HG02938 (cell line): ENCODE data around the gene H2AZ2.
"Not testable (repeated sequence)": the region's sequence is repeated elsewhere in the genome, so short reads cannot be mapped to it uniquely, and the experiment has no call there.

Source experiments
- ATAC-seq: cut with Tn5 transposase; IDR thresholded peaks from one replicate; pipeline ENCODE4 v1.9.1; 2021; ENCODE audit warnings: mild to moderate bottlenecking, moderate library complexity; ENCODE audit not compliant: unreplicated experiment

Gene H2AZ2

DNA sequence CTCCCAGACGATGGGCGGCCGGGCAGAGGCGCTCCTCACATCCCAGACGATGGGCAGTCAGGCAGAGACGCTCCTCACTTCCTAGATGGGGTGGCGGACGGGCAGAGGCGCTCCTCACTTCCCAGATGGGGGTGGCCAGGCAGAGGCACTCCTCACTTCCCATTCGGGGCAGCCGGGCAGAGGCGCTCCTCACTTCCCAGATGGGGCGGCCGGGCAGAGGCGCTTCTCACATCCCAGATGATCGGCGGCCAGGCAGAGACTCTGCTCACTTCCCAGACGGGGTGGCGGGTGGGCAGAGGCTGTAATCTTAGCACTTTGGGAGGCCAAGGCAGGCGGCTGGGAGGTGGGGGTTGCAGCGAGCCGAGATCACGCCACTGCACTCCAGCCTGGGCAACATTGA lies 24.0 kb upstream of the H2AZ2 start:
- not testable (repeated sequence) for ATAC-seq

DNA sequence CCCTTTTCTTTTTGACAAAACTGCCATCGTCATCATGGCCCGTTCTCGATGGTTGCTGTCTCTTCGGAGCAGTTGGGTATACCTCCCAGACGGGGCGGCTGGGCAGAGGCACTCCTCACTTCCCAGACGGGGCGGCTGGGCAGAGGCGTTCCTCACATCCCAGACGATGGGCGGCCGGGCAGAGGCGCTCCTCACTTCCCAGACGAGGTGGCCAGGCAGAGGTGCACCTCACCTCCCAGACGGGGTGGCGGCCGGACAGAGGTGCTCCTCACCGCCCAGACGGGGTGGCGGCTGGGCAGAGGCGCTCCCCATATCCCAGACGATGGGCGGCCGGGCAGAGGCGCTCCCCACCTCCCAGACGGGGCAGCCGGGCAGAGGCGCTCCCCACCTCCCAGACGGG lies 22.9 kb upstream of the H2AZ2 start:
- not testable (repeated sequence) for ATAC-seq

DNA sequence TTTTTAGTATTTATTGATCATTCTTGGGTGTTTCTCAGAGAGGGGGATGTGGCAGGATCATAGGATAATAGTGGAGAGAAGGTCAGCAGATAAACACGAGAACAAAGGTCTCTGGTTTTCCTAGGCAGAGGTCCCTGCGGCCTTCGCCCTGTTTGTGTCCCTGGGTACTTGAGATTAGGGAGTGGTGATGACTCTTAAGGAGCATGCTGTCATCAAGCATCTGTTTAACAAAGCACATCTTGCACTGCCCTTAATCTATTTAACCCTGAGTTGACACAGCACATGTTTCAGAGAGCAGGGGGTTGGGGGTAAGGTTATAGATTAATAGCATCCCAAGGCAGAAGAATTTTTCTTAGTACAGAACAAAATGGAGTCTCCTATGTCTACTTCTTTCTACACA lies 22.4 kb upstream of the H2AZ2 start:
- ATAC-seq = not testable (repeated sequence)

DNA sequence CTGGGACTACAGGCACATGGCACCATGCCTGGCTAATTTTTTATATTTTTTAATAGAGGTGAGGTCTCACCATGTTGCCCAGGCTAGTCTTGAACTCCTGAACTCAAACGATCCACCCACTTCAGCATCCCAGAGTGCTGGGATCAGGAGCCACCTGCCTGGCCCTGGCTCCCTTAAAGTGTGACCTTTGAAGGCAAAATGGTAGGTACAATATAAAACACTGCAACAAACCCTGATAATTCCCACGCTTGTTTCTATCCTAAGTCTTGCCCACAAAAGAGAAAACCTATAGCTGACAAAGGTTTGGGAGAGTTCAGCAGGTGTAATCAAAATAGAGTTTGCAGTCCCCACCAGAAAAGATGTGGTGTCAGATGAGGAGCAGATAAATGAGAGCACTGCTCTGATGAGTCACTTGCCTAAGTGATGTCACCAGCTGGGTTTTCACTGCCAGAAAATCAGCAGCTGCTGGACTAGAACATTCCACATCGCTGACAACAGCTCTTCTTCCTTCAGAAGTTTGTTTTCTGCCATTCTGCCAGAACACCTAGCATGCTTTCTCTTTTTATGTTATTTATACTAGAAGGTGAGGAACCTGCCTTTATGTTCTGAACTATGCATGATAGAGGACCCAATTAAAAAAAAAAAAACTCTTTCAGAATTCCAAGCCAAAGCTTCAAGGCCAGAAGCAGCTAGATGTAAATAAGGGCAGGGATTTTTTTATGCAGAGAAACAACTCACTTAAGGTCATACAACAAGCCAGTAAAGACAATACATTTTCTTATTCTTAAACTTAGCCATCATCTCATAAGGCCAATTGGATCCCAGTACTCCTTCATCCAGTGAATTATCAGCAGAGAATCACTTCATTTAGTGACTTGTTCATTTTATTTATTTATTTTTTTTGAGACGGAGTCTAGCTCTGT lies 19.4 kb upstream of the H2AZ2 start:
- no peak for ATAC-seq

DNA sequence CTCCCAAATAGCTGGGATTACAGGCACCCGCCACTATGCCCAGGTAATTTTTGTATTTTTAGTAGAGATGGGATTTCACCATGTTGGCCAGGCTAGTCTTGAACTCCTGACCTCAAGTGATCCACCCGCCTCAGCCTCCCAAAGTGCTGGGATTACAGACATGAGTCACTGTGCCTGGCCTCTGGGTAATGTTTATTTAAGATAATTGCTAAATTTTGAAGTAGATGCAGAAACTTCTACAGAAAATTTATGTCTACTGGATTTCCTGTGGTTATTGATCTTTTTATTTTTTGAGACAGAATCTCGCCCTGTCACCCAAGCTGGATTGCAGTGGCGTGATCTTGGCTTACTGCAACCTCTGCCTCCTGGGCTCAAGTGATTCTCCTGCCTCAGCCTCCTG lies 14.1 kb upstream of the H2AZ2 start:
- not testable (repeated sequence) for ATAC-seq

DNA sequence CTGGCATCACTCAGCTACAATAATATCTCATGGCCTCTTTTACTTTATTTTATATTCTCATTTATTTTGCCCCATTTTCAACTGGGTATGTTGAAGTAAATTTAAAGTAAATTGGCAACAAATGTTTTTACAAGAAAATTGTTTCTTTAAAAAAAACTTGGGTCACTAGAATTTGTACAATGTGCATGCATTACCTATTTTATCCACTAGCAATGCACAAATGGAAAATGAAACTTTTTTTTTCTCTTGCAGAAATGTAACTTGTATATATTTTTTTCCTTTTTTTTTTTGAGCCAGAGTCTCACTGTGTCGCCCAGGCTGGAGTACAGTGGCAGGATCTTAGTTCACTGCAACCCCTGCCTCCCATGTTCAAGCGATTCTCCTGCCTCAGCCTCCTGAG lies 10.3 kb upstream of the H2AZ2 start:
- no peak for ATAC-seq

DNA sequence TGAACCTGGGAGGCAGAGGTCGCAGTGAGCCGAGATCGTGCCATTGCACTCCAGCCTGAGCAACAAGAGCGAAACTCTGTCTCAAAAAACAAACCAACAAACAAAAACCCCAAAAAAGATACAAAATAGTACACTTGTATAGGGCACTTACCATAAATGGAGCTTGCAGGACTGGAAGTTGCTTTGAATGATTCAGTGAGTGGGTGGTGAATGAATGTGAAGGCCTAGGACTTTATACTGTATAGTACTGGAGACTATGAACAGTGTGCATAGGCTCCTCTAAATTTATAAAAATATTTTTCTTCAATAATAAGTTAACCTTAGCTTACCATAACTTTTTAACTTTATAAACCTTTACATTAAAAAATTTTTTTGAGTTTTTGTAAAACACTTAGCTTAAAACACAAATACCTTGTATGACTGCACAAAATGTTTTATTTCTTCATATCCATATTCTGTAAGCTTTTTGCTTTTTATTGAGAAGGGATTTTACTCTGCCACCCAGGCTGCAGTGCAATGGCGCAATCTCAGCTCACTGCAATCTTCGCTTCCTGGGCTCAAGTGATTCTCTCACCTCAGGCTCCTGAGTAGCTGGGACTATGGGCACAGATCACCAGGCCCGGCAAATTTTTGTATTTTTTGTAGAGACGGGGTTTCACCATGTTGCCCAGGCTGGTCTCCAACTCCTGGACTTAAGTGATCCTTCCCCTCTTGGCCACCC lies 6.9 kb upstream of the H2AZ2 start:
- ATAC-seq = no peak

DNA sequence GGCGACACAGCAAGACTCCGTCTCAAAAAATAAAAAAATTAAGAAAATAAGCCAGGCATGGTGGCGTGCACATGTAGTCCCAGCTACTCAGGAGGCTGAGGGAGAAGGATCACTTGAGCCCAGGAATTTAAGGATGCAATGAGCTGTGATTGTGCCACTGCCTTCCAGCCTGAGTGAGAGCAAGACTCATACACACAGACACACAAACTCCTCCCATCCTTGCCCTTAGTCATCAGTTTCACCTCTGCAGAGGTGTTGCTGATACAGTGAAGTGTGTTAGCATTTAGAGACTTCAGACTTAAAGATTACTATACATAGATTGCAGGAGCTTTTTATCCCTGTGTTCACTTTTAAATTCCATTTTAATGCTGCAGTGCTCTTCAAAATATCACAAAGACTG lies 5.5 kb upstream of the H2AZ2 start:
- no peak for ATAC-seq

DNA sequence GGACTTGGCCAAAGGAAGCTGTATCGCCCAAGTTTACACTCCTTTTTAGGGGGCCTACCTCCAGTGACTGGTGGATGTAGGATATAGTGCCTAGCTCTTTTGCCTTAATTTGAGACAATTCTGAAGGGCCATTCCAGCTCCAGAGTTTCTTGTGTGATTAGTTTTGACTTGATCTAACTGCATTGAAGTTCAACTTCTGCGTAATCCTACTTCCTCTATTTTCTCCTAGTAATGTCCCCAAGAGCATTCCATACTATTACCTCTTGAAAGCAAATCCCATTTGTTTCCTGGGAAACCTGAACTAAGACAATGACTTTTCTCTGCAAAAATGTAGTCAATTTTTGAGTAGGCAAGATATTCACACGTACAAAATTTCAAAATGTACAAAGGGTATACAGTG lies 4.7 kb upstream of the H2AZ2 start:
- no peak for ATAC-seq

DNA sequence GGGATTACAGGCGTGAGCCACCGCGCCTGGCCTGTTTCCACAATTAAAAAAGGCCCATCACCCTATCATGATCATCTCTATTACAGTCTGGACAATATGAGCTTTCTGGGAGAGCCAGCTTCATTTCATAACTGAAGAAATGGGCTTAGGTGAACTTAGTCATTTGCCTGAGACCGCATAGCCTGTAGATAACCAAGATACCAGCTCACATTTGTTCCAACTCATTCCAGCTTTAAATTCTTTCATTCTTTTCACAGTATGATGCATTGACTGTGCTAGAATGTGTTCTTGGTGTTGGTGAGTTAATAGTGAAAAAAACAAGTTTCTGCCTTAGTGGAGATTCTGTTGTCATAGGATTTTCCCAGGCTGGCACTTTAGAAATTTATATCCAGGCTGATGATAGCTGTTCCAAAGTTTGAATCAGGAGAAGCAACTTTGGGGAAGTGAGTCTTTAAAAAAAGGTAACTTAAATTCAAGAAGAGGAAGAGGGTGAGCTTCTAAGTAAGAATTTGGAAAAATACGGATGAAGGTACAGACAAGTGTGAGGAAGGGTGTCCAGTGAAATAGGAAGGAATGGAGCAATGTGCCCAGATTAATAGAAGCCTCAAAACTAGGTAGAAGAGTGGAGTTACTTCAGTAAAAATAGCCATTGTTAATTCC lies 2.1 kb upstream of the H2AZ2 start:
- no peak for ATAC-seq

DNA sequence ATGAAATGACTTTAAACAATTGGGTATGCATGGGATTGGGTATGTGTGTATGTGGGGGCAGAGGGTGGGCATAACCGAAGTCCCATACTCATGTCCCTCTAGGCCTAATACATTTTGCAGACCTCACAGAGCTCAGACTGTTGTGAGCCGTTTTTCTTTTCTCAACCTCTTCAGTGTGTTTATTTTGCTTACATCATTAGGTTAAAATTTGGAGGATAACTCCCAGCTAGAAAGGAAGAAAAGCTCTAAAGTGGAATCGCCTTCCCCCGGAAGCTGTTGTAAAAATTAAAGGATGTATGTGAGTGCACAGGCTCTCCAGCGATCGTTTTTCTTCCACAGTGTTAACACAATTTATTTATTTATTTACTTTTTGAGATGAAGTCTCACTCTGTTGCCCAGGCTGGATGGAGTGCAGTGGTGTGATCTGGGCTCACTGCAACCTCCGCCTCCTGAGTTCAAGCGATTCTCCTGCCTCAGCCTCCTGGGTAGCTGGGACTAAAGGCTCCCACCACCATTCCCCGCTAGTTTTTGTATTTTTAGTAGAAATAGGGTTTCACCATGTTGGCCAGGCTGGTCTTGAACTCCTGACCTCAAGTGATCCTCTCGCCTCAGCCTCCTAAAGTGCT lies 1.5 kb upstream of the H2AZ2 start:
- no peak for ATAC-seq

DNA sequence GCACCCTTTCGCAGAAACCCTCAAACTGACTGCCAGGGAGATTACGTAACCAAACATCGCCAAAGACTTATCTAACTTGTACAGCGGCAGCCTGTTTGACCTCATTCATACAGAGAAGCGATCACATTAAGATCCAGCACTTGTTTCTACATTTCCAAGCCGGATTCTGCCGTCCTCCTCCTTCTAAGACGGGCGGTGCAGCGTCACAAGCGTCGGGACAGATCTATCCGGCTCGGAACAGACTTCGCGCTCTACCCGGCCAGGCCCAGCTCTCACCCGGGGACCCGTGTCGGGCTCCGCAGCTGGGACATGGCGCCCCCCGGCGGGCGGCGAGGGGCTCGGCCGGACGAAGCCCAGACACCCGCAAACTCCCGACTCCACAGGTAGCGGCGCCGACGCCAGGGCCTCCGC lies 373 bp downstream of the H2AZ2 start:
- peak; percentile 58 for ATAC-seq

DNA sequence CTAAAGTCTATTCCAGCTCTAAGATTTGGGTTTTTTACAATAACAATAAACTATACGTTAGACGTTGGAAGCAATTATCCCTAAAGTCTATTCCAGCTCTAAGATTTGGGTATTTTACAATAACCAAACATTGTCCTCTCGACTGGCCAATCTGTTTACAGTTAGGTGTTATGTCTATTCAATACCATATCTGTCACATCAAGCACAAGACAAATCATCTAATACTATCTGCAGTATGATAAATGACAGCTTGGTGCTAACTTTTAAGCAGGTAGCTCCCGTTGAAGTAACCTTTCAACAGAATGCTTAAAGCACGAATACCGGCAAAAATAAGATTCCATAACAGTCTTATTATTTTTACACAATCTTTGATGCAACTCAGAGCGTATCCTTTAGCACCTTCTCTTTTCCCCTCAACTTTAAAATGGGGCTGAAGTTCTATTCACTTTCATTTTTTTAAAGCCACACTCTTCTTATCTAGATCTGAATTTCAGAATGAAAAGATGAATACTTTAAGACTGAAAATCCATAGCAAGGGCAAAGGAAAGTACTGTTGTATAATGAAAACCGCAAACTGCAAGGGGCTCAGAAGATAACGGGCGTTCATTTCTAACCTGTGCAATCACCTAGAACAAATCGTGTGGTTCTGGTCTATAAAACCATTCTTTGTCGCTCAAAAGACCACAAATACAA lies 925 bp downstream of the H2AZ2 start:
- no peak for ATAC-seq

DNA sequence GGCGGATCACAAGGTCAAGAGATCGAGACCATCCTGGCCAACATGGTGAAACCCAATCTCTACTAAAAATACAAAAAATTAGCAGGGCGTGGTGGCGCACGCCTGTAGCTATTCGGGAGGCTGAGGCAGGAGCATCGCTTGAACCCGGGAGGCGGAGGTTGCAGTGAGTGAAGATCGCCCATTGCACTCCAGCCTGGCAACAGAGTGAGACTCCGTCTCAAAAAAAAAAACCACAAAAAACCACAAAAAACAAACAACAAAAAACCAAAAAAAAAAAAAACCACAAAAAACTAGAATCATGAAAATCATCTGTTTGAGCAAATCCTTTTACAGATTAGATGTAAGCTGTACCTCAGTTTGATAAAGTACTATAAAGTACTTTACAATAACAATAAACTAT lies 1.5 kb downstream of the H2AZ2 start:
- ATAC-seq = not testable (repeated sequence)

DNA sequence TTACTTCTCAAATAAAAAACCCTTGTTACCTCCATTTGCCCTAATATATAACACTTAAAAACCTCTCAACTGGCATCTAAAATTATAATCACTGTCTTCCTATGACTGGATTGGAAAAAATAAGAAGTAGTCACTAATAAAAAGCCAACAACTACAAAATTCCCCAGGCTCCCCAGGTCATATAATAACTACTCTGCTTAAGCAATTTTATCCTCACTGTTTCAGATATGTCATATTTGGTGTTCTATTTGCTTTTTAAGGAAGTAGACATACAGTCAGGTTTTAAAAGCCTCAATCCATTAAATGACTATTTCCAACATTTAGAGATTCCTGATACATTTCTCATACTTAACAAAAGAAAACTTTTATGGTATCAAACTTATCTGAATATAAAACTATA lies 2.4 kb downstream of the H2AZ2 start:
- ATAC-seq = no peak

DNA sequence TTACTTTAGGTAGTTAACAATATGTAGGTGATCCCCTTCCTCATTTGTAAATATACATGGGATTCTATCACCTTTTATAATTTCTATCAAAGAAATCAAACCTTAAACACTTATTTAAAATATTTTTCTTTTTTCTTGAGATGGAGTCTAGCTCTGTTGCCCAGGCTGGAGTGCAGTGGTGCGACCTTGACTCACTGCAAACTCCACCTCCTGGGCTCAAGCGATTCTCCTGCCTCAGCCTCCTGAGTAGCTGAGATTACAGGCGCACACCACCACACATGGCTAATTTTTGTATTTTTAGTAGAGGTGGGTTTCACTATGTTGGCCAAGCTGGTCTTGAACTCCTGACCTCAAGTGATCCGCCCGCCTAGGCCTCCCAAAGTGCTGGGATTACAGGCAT lies 4.4 kb downstream of the H2AZ2 start:
- ATAC-seq = not testable (repeated sequence)

DNA sequence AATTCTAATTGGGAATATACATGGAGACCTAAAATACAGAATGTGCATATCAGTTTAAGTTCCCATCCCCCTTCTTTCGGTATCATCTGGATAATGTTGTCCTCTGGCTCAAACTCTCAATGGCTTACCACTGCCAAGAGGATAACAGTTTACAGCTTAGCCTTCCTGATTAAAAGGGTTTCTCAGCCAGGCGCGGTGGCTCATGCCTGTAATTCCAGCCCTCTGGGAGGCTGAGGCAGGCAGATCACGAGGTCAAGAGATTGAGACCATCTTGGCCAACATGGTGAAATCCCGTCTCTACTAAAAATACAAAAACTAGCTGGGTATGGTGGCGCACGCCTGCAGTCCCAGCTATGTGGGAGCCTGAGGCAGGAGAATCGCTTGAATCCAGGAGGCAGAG lies 5.2 kb downstream of the H2AZ2 start:
- ATAC-seq = not testable (repeated sequence)

DNA sequence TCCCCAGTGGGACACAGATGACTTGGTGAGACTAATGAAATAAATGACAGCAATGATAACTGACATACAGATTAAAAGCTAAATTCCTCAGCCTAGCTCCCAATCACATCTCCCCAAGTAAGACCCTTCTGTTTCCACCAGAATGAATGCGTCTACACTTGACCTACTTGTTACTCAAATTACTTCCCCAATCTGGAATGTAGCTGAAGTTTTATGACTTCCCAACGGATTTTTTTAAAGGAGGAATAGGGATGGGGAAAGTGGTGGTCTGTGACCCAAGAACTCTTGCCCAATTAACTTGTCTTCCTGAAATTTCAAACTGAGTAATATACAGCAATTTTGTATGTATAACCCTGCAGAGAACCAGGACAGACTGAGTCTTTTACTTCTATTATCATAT lies 9.1 kb downstream of the H2AZ2 start:
- no peak for ATAC-seq

DNA sequence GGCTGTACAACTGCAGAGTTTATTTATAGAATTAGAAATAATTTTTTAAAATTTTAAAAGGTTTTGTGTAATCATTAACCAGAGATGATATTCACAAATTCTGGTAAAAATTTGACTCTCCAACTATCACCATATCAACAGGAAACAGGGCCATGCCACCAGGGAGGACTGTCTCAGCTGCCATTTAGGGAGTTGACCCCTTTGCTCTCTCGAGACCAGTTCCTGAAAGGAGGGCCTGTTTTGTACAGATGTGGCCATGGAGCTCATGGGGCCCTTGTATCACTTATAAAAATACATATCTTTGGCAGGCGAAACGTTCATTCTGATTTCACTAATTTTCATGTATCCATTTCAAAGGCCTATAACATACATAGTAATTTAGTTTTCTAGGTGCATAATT lies 20.3 kb downstream of the H2AZ2 start:
- no peak for ATAC-seq

DNA sequence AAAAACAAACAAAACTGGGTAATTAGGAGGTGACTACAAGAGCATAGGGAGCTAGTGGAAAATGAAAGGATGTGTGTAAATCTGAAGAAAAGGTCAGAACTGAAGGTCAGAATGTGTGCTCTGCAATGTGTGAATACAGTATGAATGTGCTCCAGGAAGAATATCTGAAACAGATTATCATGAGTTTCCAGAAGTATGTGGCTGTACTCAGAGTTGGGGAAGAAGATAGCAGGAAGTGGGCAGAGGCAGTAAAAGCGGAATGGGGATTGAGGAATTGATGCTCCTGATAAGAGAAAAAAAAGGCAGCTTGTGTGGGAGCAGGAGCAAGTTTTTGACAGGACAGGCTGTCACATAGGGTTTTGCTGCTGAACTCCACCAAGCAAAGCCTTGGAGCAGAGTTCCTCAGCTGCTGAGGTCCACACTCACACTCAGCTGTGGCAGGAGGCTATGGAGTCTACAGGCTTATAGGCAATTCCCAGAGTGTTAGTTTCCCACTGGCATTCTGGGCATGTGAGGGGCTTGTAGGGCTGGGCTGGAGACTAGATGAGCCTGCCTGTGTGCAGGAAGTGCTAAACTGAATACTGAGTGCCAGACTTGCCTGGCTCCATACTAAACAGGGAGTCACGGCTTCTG lies 22.9 kb downstream of the H2AZ2 start:
- no peak for ATAC-seq
